A204.1 (cell line): ENCODE data around the gene ZNF431.
"Not testable (repeated sequence)": the region's sequence is repeated elsewhere in the genome, so short reads cannot be mapped to it uniquely, and the experiment has no call there.

Source experiments
- FAIRE-seq: peaks from 2 replicates; lab custom pipeline; 2012; peaks lifted over from hg19 to GRCh38; lab: Jason Lieb, UNC

ZNF431 gene

GRCh38 chr19:21147540-21147939 lies 5.7 kb downstream of the ZNF431 start:
- no peak for FAIRE-seq

GRCh38 chr19:21148681-21149080 lies 6.8 kb downstream of the ZNF431 start:
- no peak for FAIRE-seq

GRCh38 chr19:21149877-21150276 lies 8.0 kb downstream of the ZNF431 start:
- FAIRE-seq, result no peak

- FAIRE-seq, result no peak
These were observed 9.6 kb downstream of the ZNF431 start for GRCh38 chr19:21151460-21151859.

- FAIRE-seq, result no peak
These were observed 16.8 kb downstream of the ZNF431 start for GRCh38 chr19:21158523-21159135.

- no peak for FAIRE-seq
These were observed 22.7 kb downstream of the ZNF431 start for GRCh38 chr19:21164541-21164940.

- FAIRE-seq, result peak; percentile 43
These were observed 24.6 kb downstream of the ZNF431 start for GRCh38 chr19:21166436-21166835.

- no peak for FAIRE-seq
These were observed 55.9 kb downstream of the ZNF431 start for GRCh38 chr19:21197590-21198295.

- no peak for FAIRE-seq
These were observed 61.1 kb downstream of the ZNF431 start for GRCh38 chr19:21202865-21203494.

GRCh38 chr19:21210037-21210621 lies 68.3 kb downstream of the ZNF431 start:
- FAIRE-seq, result no peak

GRCh38 chr19:21221693-21222092 lies 79.9 kb downstream of the ZNF431 start:
- FAIRE-seq, result no peak

GRCh38 chr19:21229938-21230337 lies 88.1 kb downstream of the ZNF431 start:
- FAIRE-seq, result not testable (repeated sequence)

- FAIRE-seq, result no peak
These were observed 91.9 kb downstream of the ZNF431 start for GRCh38 chr19:21233691-21234090.

- not testable (repeated sequence) for FAIRE-seq
These were observed 94.9 kb downstream of the ZNF431 start for GRCh38 chr19:21236751-21237150.

- FAIRE-seq, result no peak
These were observed 96.8 kb downstream of the ZNF431 start for GRCh38 chr19:21238670-21239069.
